GM12878 (cell line): ENCODE data around the gene BCAR3. TPM values are rescaled to one million over a fixed set of nuclear protein-coding genes. Genes with fewer than 3 reads are reported as not detected.

Experiments used
- BHLHE40 ChIP-seq, 2 experiments: fragments of 450-650 bp in 1 of 2; IDR thresholded peaks; 2 replicates each; pipeline ENCODE4 v1.6.1; 2011 to 2017; ENCODE audit warnings: low read depth in 2 of 2, borderline replicate concordance in 1 of 2, improper control_type of control experiment in 1 of 2, low read length in 1 of 2, mild to moderate bottlenecking in 1 of 2
- CHD1 ChIP-seq: IDR thresholded peaks from 2 replicates; pipeline ENCODE4 v1.6.1; 2012; ENCODE audit warnings: low read depth, low read length, improper control_type of control experiment
- DPF2 ChIP-seq: fragments of 450-650 bp; IDR thresholded peaks from 2 replicates; pipeline ENCODE4 v1.6.1; 2017; ENCODE audit warnings: mild to moderate bottlenecking
- E2F4 ChIP-seq: IDR thresholded peaks from 2 replicates; pipeline ENCODE4 v1.6.1; 2012; ENCODE audit warnings: low read depth, low read length, improper control_type of control experiment
- EP300 ChIP-seq, 2 experiments: fragments of 150-350 bp in 1 of 2; IDR thresholded peaks; 2 replicates each; pipeline ENCODE4 v1.6.1; 2011 to 2012; ENCODE audit warnings: low read depth in 2 of 2, low read length in 2 of 2, borderline replicate concordance in 1 of 2, improper control_type of control experiment in 1 of 2, inconsistent platforms in 1 of 2; ENCODE audit not compliant: control insufficient read depth in 1 of 2
- FOS ChIP-seq: IDR thresholded peaks from 3 replicates; pipeline ENCODE4 v1.6.1; 2011; ENCODE audit warnings: borderline replicate concordance; ENCODE audit not compliant: insufficient read length; ENCODE audit errors: extremely low read depth
- HDAC2 ChIP-seq: fragments of 200-600 bp; sonication (generic); IDR thresholded peaks from 2 replicates; pipeline ENCODE4 v1.6.1; 2017
- HDGF ChIP-seq: fragments of 450-650 bp; IDR thresholded peaks from 2 replicates; pipeline ENCODE4 v1.6.1; 2016; ENCODE audit warnings: antibody characterized with exemption
- HSF1 ChIP-seq: fragments of 150-350 bp; IDR thresholded peaks from 2 replicates; pipeline ENCODE4 v1.6.1; 2014; ENCODE audit warnings: mild to moderate bottlenecking, low read depth, low read length
- IKZF1 ChIP-seq: fragments of 450-650 bp; conservative IDR thresholded peaks from 2 replicates; pipeline ENCODE4 v1.6.1; 2017; ENCODE audit warnings: antibody characterized with exemption, mild to moderate bottlenecking
- JUND ChIP-seq: IDR thresholded peaks from 2 replicates; pipeline ENCODE4 v1.6.1; 2012; ENCODE audit warnings: low read depth, mild to moderate bottlenecking, low read length, improper control_type of control experiment, moderate library complexity
- LARP7 ChIP-seq: fragments of 450-650 bp; IDR thresholded peaks from 2 replicates; pipeline ENCODE4 v1.6.1; 2017; ENCODE audit warnings: mild to moderate bottlenecking
- MYB ChIP-seq: fragments of 150-350 bp; IDR thresholded peaks from 2 replicates; pipeline ENCODE4 v1.6.1; 2014; ENCODE audit warnings: mild to moderate bottlenecking, low read depth, low read length, borderline replicate concordance
- NBN ChIP-seq: fragments of 450-650 bp; IDR thresholded peaks from 2 replicates; pipeline ENCODE4 v1.6.1; 2016
- NFXL1 ChIP-seq: fragments of 450-650 bp; IDR thresholded peaks from 2 replicates; pipeline ENCODE4 v1.6.1; 2017; ENCODE audit warnings: antibody characterized with exemption, mild to moderate bottlenecking, borderline replicate concordance
- NFYB ChIP-seq: IDR thresholded peaks from 2 replicates; pipeline ENCODE4 v1.6.1; 2011; ENCODE audit warnings: low read depth, mild to moderate bottlenecking, low read length, improper control_type of control experiment, moderate library complexity; ENCODE audit not compliant: insufficient read depth
- NRF1 ChIP-seq: conservative IDR thresholded peaks from 2 replicates; pipeline ENCODE4 v1.6.1; 2011; ENCODE audit warnings: mild to moderate bottlenecking, low read depth, low read length, improper control_type of control experiment
- PAX5 ChIP-seq: IDR thresholded peaks from 2 replicates; pipeline ENCODE4 v1.6.1; 2011; ENCODE audit warnings: low read depth, low read length, borderline replicate concordance
- PKNOX1 ChIP-seq: fragments of 450-650 bp; IDR thresholded peaks from 2 replicates; pipeline ENCODE4 v1.6.1; 2016; ENCODE audit warnings: mild to moderate bottlenecking
- POLR2A ChIP-seq: IDR thresholded peaks from 2 replicates; pipeline ENCODE4 v1.6.1; 2011; ENCODE audit warnings: low read depth, mild to moderate bottlenecking, low read length
- RAD51 ChIP-seq: fragments of 450-650 bp; IDR thresholded peaks from 2 replicates; pipeline ENCODE4 v1.6.1; 2016; ENCODE audit warnings: moderate library complexity, mild to moderate bottlenecking, inconsistent platforms
- SPI1 ChIP-seq: IDR thresholded peaks from 2 replicates; pipeline ENCODE4 v1.6.1; 2011; ENCODE audit warnings: low read depth, mild to moderate bottlenecking, low read length, moderate library complexity, borderline replicate concordance; ENCODE audit not compliant: insufficient read depth
- SREBF1 ChIP-seq: IDR thresholded peaks from 2 replicates; pipeline ENCODE4 v1.6.1; 2012; ENCODE audit warnings: mild to moderate bottlenecking, low read length
- SREBF2 ChIP-seq: IDR thresholded peaks from 2 replicates; pipeline ENCODE4 v1.6.1; 2012; ENCODE audit warnings: mild to moderate bottlenecking, low read length
- STAT3 ChIP-seq: IDR thresholded peaks from 2 replicates; pipeline ENCODE4 v1.6.1; 2011; ENCODE audit warnings: low read depth, low read length, improper control_type of control experiment
- TARDBP ChIP-seq: IDR thresholded peaks from 2 replicates; pipeline ENCODE4 v1.6.1; 2016; ENCODE audit warnings: borderline replicate concordance
- ZNF207 ChIP-seq: fragments of 450-650 bp; IDR thresholded peaks from 2 replicates; pipeline ENCODE4 v1.6.1; 2014; ENCODE audit warnings: antibody characterized with exemption, mild to moderate bottlenecking, borderline replicate concordance
- ZNF217 ChIP-seq: fragments of 450-650 bp; IDR thresholded peaks from 2 replicates; pipeline ENCODE4 v1.6.1; 2017; ENCODE audit warnings: antibody characterized with exemption, mild to moderate bottlenecking
- polyA plus RNA-seq, 11 experiments: library from polyadenylated mRNA; depleted of rRNA in 4 of 11; unstranded in 6 of 11; stranded (reverse) in 5 of 11; fragments of >200 nt; fragmentation: Nextera tagmentation in 4 of 11; fragmentation: Illumina TruSeq in 1 of 11; extraction: Ambion mirVana in 4 of 11; extraction: Trizol in 1 of 11; gene quantifications; 1 replicate in 1 of 11; 2 replicates in 10 of 11; pipeline versions ENCODE4 v1.2.1 to v1.2.3, GENCODE V29; 2011 to 2016; ENCODE audit warnings: inconsistent platforms in 2 of 11, missing spikeins in 2 of 11, low read depth in 1 of 11
- total RNA-seq, 4 experiments: library from RNA; depleted of rRNA in 3 of 4; stranded (reverse); fragments of >200 nt in 3 of 4; fragmentation: Illumina TruSeq in 1 of 4; extraction: Trizol in 1 of 4; gene quantifications; 2 replicates each; pipeline versions ENCODE4 v1.2.1 to v1.2.3, GENCODE V29; 2013 to 2021
- TF ChIP-seq, protein P1 (sequence below): fragments of 450-650 bp; IDR thresholded peaks from 2 replicates; pipeline ENCODE4 v1.6.1; 2018; ENCODE audit warnings: borderline replicate concordance, mild to moderate bottlenecking; ENCODE audit not compliant: partially characterized antibody

BCAR3 gene
- total and polyA plus RNA-seq, 10 of the 15 experiments (the other 5 are each of a cell fraction or from before 2014, with no cell fraction given): 1.3 to 6.6 (median 1.8) TPM

DNA sequence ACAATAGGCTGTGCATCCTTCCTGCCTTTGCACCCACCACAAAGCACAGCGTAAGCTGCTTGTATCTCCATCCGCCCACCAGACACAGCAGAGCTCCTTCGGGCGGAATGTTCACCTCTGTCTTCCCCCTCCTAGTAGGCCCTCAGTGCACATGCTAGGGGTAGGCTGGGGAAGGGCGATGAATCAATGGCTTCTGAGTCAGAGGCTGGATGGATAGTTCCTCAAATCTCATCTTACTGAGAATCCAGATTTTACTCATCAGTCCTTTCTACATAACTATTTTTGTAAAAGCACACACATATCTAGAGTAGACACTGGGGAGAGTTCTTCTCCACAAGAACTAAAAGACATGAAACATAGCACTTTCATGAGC lies 73.8 kb downstream of the BCAR3 start (continued):
- no peak for TF ChIP-seq PKNOX1
- no peak for TF ChIP-seq SREBF2
- TF ChIP-seq NRF1: no peak
- TF ChIP-seq FOS: no peak
- no peak for TF ChIP-seq HSF1
- TF ChIP-seq IKZF1: peak; percentile 82
- TF ChIP-seq SPI1: no peak
- TF ChIP-seq NFXL1: no peak
- no peak for TF ChIP-seq RAD51
- TF ChIP-seq PAX5: peak; percentile 97
- 0 out of 2 replicates have a peak, but pooled peaks have one; percentile 28 for TF ChIP-seq NBN
- TF ChIP-seq DPF2: peak; percentile 99
- peak; percentile 100 for TF ChIP-seq ZNF217
- peak; percentile 86 for TF ChIP-seq JUND
- TF ChIP-seq HDGF: no peak
- peak; percentile 12 to 57; a peak in 2 of 4 replicates for TF ChIP-seq BHLHE40 (IDR thresholded peaks at IDR 0.05; ENCODE audit: borderline replicate concordance in 1 of 2, low read depth in 2 of 2, low read length in 1 of 2)
- TF ChIP-seq, protein P1, sequence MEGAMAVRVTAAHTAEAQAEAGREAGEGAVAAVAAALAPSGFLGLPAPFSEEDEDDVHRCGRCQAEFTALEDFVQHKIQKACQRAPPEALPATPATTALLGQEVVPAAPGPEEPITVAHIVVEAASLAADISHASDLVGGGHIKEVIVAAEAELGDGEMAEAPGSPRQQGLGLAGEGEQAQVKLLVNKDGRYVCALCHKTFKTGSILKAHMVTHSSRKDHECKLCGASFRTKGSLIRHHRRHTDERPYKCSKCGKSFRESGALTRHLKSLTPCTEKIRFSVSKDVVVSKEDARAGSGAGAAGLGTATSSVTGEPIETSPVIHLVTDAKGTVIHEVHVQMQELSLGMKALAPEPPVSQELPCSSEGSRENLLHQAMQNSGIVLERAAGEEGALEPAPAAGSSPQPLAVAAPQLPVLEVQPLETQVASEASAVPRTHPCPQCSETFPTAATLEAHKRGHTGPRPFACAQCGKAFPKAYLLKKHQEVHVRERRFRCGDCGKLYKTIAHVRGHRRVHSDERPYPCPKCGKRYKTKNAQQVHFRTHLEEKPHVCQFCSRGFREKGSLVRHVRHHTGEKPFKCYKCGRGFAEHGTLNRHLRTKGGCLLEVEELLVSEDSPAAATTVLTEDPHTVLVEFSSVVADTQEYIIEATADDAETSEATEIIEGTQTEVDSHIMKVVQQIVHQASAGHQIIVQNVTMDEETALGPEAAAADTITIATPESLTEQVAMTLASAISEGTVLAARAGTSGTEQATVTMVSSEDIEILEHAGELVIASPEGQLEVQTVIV: no peak
- TF ChIP-seq SREBF1: peak; percentile 86; the same call in 1 of the 2 replicates
- TF ChIP-seq E2F4: no peak
- peak in 1 of 2 experiments; percentile 89; a peak in 2 of 4 replicates for TF ChIP-seq EP300 (IDR thresholded peaks at IDR 0.05; ENCODE audit: borderline replicate concordance in 1 of 2, control insufficient read depth in 1 of 2, low read depth in 2 of 2, low read length in 2 of 2)
- TF ChIP-seq TARDBP: no peak; the same call in 1 of the 2 replicates
- no peak for TF ChIP-seq ZNF207
- TF ChIP-seq POLR2A: no peak
- no peak for TF ChIP-seq HDAC2
- TF ChIP-seq STAT3: no peak
- no peak for TF ChIP-seq MYB
- no peak for TF ChIP-seq CHD1
- no peak for TF ChIP-seq LARP7
- TF ChIP-seq NFYB: no peak
